ENCODE measurements around the gene KAZN. TPM values are rescaled to one million over a fixed set of nuclear protein-coding genes. Genes with fewer than 3 reads are reported as not detected.

KAZN gene
- total and polyA plus RNA-seq, 12 donors, result 1.1 to 6.5 (median 1.9) TPM

GRCh38 chr1:14865106-14865505, 266.6 kb downstream of the KAZN start:
- no peak for TF ChIP-seq CTCF (IDR thresholded peaks at IDR 0.05)
- H3K4me3 ChIP-seq, result no peak overlapping the region
- no peak overlapping the region for H3K27ac ChIP-seq
- DNase-seq, result no peak
- intact Hi-C loops (cut with DNase I), result no loop called here
- peaks cover 0 to 33% (median 8%) of the 10 kb centered on the region in 7 donors for H3K27me3 ChIP-seq
- ATAC-seq, result no peak
- H3K36me3 ChIP-seq, result no peaks in the 10 kb centered on the region
- 82 to 84% methylated on average over 5 of the region's 5 CpGs for WGBS, 2 donors
- no peaks in the 10 kb centered on the region for H3K9me3 ChIP-seq
- no peaks in the 10 kb centered on the region for H3K4me1 ChIP-seq

GRCh38 chr1:14866911-14867612, 268.6 kb downstream of the KAZN start:
- Histone ChIP-seq H3K4me3 (no peak overlapping the region), H3K9me3 (no peaks in the 10 kb centered on the region), H3K27me3 (peaks cover 0 to 27% (median 8%) of the 10 kb centered on the region in 7 donors), H3K27ac (no peak overlapping the region), H3K36me3 (no peaks in the 10 kb centered on the region), H3K4me1 (no peaks in the 10 kb centered on the region)
- no peak for TF ChIP-seq CTCF (IDR thresholded peaks at IDR 0.05)
- intact Hi-C loops (cut with DNase I), result no loop called here
- DNase-seq, result no peak
- 67 to 69% methylated on average over 14 of the region's 14 CpGs for whole genome bisulfite sequencing, 2 donors
- no peak for ATAC-seq

DNA sequence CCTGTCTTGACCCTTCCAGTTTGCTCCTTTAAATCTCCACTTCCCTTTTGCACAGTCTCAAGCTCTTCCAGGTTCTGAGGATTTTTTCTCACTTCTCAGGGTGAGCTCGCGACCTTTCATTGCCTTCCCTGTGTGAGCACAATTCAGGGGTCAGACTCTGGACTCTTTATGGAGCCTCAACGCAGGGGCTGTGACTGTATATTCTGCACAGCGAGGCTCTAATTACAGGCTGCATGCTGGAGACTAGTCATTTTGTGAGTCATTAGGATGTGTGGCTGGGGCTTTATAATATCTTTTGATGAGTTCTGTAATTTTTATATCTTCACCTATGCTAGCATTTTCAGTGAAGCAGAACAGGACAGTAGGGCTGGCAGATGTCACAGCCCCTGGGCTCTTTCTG, 270.7 kb downstream of the KAZN start:
- no peaks in the 10 kb centered on the region for H3K9me3 ChIP-seq

DNA sequence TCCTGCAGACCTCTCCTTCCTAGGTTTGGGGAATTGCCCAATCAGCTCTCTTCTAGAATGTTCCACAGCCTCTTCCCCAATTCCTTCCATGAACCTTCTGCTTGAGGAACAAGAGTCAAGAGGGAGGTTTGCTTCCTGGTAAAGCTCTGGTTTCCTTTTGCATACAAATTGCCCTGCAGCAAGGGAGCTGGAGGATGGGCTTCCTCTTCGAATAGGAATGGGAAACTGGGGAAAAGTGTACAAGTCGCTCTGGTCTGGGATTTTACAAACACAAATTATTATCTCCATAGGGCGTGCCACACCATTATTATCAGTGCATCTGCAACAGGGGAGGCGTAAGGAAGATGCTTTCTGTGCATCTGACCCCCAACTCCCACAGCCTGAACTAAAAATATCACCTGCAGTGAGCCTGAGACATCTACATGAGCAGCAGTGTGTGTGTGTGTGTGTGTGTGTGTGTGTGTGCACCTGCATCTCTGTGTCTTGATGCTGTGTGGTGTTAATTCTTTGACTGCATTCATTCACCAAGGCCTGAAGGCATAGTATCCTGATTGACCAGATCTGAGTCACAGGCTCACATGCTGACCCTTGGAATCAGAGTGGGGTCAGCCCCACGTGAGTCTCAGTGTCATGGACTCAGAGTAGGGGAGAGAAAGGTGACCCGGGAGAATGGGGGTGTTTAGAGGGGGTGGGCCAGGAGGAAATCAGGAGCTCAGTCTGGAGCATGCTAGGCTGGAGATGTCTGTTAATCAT, 272.9 kb downstream of the KAZN start:
- H3K27ac ChIP-seq, result no peak overlapping the region
- H3K4me1 ChIP-seq, result no peaks in the 10 kb centered on the region
- no peaks in the 10 kb centered on the region for H3K36me3 ChIP-seq
- DNase-seq (no peak), ATAC-seq (no peak)
- H3K9me3 ChIP-seq, result no peaks in the 10 kb centered on the region
- peaks cover 0 to 31% (median 10%) of the 10 kb centered on the region in 7 donors for H3K27me3 ChIP-seq
- no peak for TF ChIP-seq CTCF (IDR thresholded peaks at IDR 0.05)
- intact Hi-C loops (cut with DNase I), result no loop called here
- 63 to 69% methylated on average over 6 of the region's 6 CpGs for WGBS, 2 donors
- no peak overlapping the region for H3K4me3 ChIP-seq

More for the DNA sequence above, 270.7 kb downstream of the KAZN start:
- no peak for TF ChIP-seq CTCF (IDR thresholded peaks at IDR 0.05)
- H3K27ac ChIP-seq, result no peak overlapping the region
- no peaks in the 10 kb centered on the region for H3K4me1 ChIP-seq
- H3K4me3 ChIP-seq, result no peak overlapping the region
- WGBS, 2 donors, result 71 to 80% methylated on average over 4 of the region's 4 CpGs
- peaks cover 0 to 28% (median 4%) of the 10 kb centered on the region in 7 donors for H3K27me3 ChIP-seq
- ATAC-seq (no peak), DNase-seq (no peak)
- intact Hi-C loops (cut with DNase I), result no loop called here
- H3K36me3 ChIP-seq, result no peaks in the 10 kb centered on the region
